ENCODE results near the gene STX1B. TPM values are rescaled to one million over a fixed set of nuclear protein-coding genes. Genes with fewer than 3 reads are reported as not detected.
"Not testable (repeated sequence)": the region's sequence is repeated elsewhere in the genome, so short reads cannot be mapped to it uniquely, and the experiment has no call there.

Gene STX1B
- total RNA-seq (ENCODE audit: insufficient read depth, low replicate concordance): 1.2 TPM

DNA sequence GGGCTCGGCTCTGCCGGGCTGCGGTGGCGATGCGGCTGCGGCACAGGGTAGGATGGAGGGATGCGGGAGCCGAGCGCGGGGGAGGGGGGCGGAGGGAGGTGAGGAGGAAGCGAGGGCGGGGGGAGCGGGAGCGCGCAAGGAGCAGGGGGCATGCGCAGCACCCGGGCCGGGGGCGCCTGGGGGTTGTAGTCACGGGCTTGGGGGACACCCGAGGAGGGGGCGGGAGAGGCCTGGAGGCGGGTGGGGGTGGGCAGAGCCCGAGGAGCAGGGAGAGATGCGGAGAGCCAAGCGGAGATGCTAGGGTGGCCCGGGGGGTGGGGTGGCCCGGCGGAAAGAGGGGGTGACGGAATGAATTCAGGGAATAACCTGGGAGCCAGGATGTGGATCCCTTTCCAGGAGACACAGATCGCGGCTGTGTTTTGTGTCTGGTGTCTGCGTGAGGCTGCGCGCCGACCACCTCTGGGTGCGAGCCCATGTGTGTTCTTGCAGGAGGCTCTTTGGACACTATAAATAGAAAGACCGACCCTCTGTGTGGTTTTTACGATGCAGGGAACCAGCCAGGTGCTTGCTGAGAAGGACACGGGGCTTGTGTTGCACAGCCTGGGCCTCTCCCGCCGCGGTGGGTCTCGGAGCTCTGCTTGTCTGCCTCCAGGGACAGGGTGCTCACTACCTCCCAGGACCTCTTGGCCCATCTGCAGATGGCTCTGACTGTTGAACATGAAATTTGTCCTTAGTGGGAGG lies at the start of gene STX1B:
TSS of gene STX1B (minus strand) at position 54 of the 741 bp plus-strand sequence. CDS start 242 bp downstream, outside the sequence.
- no peak for DNase-seq (ENCODE audit: low spot score)

- no peak for DNase-seq (ENCODE audit: low spot score)
Observed at GRCh38 chr16:31055613-31056012, 45.2 kb upstream of the STX1B start.

DNA sequence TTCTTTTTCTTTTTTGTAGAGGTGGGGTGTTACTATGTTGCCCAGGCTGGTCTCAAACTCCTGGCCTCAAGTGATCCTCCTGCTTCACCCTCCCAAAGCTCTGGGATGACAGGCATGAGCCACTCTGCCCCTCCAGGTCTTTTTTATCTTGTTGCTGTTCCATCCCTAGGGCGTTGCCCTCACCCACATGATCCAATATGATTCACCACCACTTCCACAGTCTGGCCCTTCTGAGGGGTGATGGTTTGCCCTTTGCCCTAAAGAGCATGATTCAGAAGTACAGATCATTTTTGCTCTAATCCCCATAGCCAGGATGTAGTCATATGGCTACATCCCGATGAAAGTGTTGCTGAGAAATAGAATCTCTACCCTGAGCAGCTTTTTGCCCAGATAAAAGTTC lies 41.7 kb upstream of the STX1B start:
- peak; percentile 94 for DNase-seq (ENCODE audit: low spot score)

- no peak for DNase-seq (ENCODE audit: low spot score)
Observed at GRCh38 chr16:31050280-31051030, 40.0 kb upstream of the STX1B start.

GRCh38 chr16:31043898-31044481 lies 33.6 kb upstream of the STX1B start:
- no peak for DNase-seq (ENCODE audit: low spot score)

GRCh38 chr16:31043352-31043751 lies 32.9 kb upstream of the STX1B start:
- DNase-seq (ENCODE audit: low spot score): no peak

DNA sequence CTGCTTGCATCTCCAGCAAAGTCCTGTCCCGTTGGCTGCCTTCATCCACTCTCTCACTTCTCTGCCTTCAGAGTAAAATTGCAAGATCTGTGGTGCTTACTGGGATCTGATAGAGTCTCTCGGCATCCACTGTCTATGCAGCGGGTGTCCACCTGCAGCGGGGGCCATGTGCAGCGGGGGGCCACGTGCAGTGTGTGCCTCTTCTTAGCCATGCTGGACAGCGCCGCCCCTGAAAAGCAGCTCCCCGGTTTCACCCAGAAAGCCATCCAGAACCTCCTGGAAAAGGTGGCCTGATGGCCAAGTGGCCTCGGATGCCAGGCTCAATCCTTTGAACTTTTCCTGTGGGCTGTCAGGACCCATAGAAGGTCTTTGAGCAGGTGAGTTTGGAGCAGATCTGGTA lies 32.4 kb upstream of the STX1B start:
- DNase-seq (ENCODE audit: low spot score): no peak

DNA sequence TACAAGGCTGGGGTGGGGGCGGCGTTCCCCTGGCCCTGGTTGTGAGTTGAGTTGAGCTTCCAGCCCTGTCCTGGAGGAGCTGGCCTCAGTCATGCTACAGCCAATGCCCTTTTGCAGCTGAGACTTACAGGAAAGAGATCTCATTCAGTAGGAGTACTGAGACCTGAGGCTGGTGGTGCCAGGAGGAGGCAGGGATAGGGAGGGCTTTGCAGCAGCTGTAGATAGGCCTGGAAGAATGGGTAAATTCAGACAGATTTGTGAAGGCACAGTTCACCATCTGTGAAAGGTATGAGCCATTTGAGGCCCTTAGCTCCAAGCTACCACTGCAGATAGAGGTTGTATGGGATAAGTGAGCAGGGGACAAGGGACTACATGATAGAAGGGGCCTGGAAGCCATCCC lies 28.6 kb upstream of the STX1B start:
- no peak for DNase-seq (ENCODE audit: low spot score)

- no peak for DNase-seq (ENCODE audit: low spot score)
Observed at GRCh38 chr16:31036691-31037090, 26.3 kb upstream of the STX1B start.

GRCh38 chr16:31033709-31034492 lies 23.5 kb upstream of the STX1B start:
- peak; percentile 93 for DNase-seq (ENCODE audit: low spot score)

DNA sequence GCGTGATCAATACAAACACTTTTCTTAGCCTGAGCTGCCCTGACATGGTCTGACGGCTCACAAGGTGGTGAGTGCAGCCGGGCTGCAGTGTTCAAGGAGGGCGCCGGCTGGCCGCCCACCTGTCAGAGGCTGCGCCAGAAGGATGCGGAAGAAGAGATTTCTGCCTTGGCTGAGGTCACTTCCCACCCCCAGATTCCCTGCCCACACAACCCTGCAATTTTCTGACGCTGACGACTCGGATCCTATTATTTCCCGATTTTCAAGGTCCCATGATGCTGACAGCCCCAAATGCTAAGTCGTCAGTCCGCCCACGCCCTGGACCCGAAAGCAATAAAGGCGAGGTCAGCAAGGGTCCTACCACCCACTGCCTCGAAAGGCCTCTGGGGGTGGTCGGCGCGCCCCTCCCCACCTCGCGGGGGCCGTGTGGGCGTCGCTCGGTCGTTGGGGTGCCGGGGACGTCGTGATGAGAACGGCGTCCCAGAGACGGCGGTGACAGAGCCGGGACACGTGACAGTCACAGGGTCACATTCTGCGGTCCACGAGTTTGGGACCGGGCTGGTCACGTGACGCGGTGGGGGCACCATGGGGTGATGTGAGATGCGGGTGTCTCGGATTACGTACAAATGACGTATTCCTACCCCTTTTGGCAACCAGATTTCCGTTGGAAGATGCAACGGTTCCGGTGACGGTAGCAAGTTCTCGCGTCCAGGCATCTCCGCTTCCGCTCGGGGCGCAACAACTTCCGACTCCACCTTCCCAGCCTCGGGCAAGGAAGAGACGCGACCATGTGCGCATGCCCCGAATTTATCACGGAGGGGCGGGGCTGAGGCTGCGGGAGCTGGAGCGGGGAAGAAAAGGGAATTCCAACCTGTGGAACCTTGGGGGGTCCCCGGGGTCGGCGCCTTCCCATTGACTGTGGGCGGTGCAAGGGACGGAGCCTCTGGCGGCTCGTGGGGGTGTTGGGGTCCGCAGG lies 22.6 kb upstream of the STX1B start, which contains the start of gene STX4:
TSS of gene STX4 (plus strand) at position 823 of the 973 bp plus-strand sequence. CDS start 248 bp downstream, outside the sequence.
- peak; percentile 99 for DNase-seq (ENCODE audit: low spot score)

DNA sequence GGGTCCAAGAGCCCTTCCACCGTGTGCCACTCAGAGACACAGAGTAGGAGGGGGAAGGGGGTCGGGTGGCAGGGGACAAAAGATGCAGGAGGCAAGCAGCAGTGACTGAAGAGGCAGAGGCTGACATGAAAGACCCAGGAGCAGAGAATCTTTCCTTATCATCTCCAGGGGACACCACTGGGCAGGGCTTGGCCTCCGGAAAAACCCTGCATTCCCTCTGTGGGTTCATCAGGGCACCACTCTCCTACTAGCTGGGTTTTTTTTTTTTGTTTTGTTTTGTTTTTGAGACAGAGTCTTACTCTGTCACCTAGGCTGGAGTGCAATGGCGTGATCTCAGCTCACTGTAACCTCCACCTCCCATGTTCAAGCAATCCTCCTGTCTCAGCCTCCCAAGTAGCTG lies 20.8 kb upstream of the STX1B start:
- DNase-seq (ENCODE audit: low spot score): no peak

DNA sequence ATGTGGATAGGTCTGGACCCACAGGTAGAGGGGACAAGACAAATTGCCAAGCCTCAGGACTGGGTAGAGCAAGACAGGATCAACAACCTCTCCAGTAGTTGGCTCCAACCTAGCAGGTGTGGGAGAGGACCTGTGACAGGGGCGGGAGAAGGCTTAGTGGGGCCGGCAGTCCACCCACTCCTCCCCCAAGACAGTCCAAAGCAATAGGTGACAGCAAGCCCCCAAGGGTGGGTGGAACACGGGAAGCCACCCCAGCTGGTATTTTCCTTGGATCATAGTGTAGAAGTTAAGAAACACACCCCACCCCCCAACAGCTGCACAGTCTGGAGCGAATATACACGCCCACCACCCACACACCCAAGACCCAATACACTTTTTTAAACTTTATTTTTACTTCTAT lies 18.8 kb upstream of the STX1B start:
- DNase-seq (ENCODE audit: low spot score): no peak

DNA sequence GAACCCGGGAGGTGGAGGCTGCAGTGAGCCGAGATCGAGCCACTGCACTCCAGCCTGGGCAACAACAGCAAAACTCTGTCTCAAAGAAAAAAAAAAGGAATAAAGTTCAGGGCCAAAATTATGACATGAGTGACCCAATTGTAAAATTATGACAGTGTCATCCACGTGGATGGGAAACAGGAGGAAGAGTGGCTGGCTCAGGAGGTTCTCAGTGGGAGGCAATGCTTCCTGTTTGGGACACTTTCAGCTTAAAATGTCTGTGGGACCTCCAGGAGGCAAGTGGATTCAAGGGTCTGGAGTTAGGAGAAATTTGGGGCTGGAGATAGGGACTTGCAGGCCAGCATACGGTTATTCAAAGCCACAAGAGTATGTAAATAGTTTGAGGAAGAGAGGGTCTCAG lies 14.9 kb upstream of the STX1B start:
- DNase-seq (ENCODE audit: low spot score): no peak

DNA sequence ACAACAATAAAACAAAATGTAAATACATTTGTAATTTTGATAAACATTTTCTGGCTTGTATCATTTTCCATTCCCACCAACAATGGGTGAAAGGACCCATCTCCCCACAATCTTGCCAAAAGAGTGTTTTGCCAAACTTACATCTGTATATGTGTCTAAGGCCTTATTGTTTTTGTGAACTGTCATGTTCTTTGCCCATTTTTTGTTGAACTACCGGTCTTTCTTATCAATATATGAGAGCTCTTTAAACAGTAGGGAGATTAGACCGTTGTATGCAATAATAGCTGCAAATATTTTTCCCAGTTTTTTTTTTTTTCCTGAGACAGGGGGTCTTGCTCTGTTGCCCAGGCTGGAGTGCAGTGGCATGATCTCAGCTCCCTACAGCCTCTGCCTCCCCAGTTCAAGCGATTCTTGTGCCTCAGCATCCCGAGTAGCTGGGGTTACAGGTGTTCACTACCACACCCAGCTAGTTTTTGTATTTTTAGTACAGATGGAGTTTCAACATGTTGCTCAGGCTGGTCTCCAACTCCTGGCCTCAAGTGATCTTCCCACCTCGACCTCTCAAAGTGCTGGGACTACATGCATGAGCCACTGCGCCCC lies 13.3 kb upstream of the STX1B start:
- DNase-seq (ENCODE audit: low spot score): no peak

GRCh38 chr16:31023252-31023602 lies 12.8 kb upstream of the STX1B start:
- DNase-seq (ENCODE audit: low spot score): no peak

- no peak for DNase-seq (ENCODE audit: low spot score)
Observed at GRCh38 chr16:31022544-31023251, 12.3 kb upstream of the STX1B start.

DNA sequence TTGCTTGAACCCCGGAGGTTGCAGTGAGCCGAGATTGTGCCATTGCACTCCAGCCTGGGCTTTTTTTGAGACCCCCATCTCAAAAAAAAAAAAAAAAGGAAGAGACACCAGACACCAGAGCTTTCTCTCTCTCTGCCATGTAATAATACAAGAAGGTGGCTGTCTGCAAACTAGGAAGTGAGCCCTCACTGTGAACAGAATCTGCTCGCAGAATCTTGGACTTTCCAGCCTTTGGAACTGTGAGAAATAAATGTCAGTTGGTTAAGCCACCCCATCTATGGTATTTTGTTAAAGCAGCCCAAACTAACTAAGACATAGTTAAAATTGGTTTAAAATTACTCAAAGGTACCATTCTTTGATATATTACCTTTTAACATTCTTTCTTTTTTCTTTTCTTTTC lies 10.1 kb upstream of the STX1B start:
- DNase-seq (ENCODE audit: low spot score): no peak

- not testable (repeated sequence) for DNase-seq (ENCODE audit: low spot score)
Observed at GRCh38 chr16:31017756-31018155, 7.3 kb upstream of the STX1B start.

GRCh38 chr16:31016018-31016417 lies 5.6 kb upstream of the STX1B start:
- no peak for DNase-seq (ENCODE audit: low spot score)

All from umbilical cord (tissue), 2 donors.